Left lung (tissue), 10 donors: ENCODE measurements around the gene PABPN1L. TPM values are rescaled to one million over a fixed set of nuclear protein-coding genes. Genes with fewer than 3 reads are reported as not detected.

ENCODE experiments used
- ATAC-seq: fragments of 200-7000 bp; cut with Tn5 transposase; one replicate; pipeline ENCODE4 v1.9.1; 2020; ENCODE audit warnings: moderate library complexity
- DNase-seq, 4 donors: peaks; one replicate each; pipeline ENCODE4 v3.0.0-alpha.2; 2013 to 2020
- H3K27ac ChIP-seq, 2 donors: fragments of 200-600 bp; sonication (generic) in 1 of 2; one replicate each; pipeline versions ENCODE4 v1.5.0 to v1.8.0; 2020 to 2021
- H3K27me3 ChIP-seq, 2 donors: fragments of 200-600 bp; sonication (generic) in 1 of 2; one replicate each; pipeline versions ENCODE4 v1.5.0 to v1.8.0; 2020 to 2021
- H3K36me3 ChIP-seq, 2 donors: fragments of 200-600 bp; sonication (generic) in 1 of 2; one replicate each; pipeline versions ENCODE4 v1.5.0 to v1.8.0; 2020 to 2021
- H3K4me1 ChIP-seq, 2 donors: fragments of 200-600 bp; one replicate each; pipeline ENCODE4 v1.8.0; 2021
- H3K4me3 ChIP-seq, 2 donors: fragments of 200-600 bp; sonication (generic) in 1 of 2; one replicate each; pipeline versions ENCODE4 v1.5.0 to v1.8.0; 2020 to 2021; ENCODE audit warnings: mild to moderate bottlenecking in 1 of 2
- H3K9me3 ChIP-seq, 2 donors: fragments of 200-600 bp; sonication (generic) in 1 of 2; one replicate each; pipeline versions ENCODE4 v1.5.0 to v1.8.0; 2020 to 2021
- intact Hi-C, 2 donors: fragments of 100-400 bp; cut with DNase I; formaldehyde crosslinking; loops; one replicate each; pipeline versions ENCODE4 v1.11.2 to v1.14.2; 2022
- polyA plus RNA-seq, 6 donors: library from polyadenylated mRNA; unstranded; fragments of 120-200 nt; gene quantifications; one replicate each; pipeline ENCODE4 v1.2.1, GENCODE V29; 2013; ENCODE audit not compliant: insufficient read length in 6 of 6
- total RNA-seq, 2 donors: library from RNA; stranded (reverse); fragmentation: NEBNext Ultra II Directional; extraction: Animal tissue kit (Norgen Biotek cat#: 25700); gene quantifications; one replicate each; pipeline ENCODE4 v1.2.1, GENCODE V29; 2021
- TF ChIP-seq, protein P1 (sequence below), 2 donors: fragments of 200-600 bp; sonication (generic) in 1 of 2; IDR thresholded peaks; one replicate each; pipeline versions ENCODE4 v1.5.0 to v1.8.0; 2021; ENCODE audit warnings: antibody characterized with exemption in 2 of 2
- donor health status: DM: no; HTN: yes; CAD: no.
- donor health status: DM: no; HTN: no; CAD: no.

PABPN1L gene
- total and polyA plus RNA-seq, 8 donors: 0.12 TPM; not detected in 7

- Histone ChIP-seq H3K9me3 (no peaks in the 10 kb centered on the region), H3K4me1 (peaks cover 0 to 9% of the 10 kb centered on the region in 2 donors), H3K27ac (no peak overlapping the region), H3K4me3 (no peak overlapping the region), H3K36me3 (peaks cover 0 to 53% of the 10 kb centered on the region in 2 donors), H3K27me3 (no peaks in the 10 kb centered on the region)
- DNase-seq (no peak), ATAC-seq (no peak)
- intact Hi-C loops: no loop called here
- TF ChIP-seq, protein P1, sequence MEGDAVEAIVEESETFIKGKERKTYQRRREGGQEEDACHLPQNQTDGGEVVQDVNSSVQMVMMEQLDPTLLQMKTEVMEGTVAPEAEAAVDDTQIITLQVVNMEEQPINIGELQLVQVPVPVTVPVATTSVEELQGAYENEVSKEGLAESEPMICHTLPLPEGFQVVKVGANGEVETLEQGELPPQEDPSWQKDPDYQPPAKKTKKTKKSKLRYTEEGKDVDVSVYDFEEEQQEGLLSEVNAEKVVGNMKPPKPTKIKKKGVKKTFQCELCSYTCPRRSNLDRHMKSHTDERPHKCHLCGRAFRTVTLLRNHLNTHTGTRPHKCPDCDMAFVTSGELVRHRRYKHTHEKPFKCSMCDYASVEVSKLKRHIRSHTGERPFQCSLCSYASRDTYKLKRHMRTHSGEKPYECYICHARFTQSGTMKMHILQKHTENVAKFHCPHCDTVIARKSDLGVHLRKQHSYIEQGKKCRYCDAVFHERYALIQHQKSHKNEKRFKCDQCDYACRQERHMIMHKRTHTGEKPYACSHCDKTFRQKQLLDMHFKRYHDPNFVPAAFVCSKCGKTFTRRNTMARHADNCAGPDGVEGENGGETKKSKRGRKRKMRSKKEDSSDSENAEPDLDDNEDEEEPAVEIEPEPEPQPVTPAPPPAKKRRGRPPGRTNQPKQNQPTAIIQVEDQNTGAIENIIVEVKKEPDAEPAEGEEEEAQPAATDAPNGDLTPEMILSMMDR (IDR thresholded peaks at IDR 0.05): no peak
Observed at GRCh38 chr16:88847654-88848053, 18.8 kb downstream of the PABPN1L start.

DNA sequence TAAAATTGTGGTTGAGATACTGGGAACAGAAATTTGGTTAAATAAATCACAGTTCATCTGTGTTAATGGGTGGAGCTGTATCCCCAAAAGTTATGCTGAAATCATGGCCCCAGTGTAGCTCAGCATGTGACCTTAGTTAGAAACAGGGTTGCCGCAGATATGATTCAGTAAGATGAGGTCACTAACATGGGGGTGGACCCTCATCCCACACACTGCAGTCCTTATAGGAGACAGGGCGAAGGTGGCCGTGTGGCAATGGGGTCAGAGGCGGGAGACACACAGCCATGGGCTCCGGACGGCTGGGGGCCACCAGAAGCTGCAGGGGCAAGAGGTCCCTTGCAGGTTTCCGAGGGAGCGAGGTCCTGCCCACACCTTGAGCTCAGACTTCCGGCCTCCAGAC, 20.4 kb downstream of the PABPN1L start:
- intact Hi-C loops: no loop called here
- DNase-seq (no peak), ATAC-seq (peak; percentile 21)
- Histone ChIP-seq H3K27me3 (no peaks in the 10 kb centered on the region), H3K4me3 (no peak overlapping the region), H3K4me1 (peaks cover 0 to 2% of the 10 kb centered on the region in 2 donors), H3K36me3 (peaks cover 0 to 58% of the 10 kb centered on the region in 2 donors), H3K27ac (no peak overlapping the region), H3K9me3 (no peaks in the 10 kb centered on the region)
- TF ChIP-seq, protein P1 (IDR thresholded peaks at IDR 0.05): no peak

GRCh38 chr16:88844419-88845036, 21.9 kb downstream of the PABPN1L start:
- intact Hi-C loops: no loop called here
- H3K4me3 ChIP-seq: no peak overlapping the region
- ATAC-seq: no peak

DNA sequence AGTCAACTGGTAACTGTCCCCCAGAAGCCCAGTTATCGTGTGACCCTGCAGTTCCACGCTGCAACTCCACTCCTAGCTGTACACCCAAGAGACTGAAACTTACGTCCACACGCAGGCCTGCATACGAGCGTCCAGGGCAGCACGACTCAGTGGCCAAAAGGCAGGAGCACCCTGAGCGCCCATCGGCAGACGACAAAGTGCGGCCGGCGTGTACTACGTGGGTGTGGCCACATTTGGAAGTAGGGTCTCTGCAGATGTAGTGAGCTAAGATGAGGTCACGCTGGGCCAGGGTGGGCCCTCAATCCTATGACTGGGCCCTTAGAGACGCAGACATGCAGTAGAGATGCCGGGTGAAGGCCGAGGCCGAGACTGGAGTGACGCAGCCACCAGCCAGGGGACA, 23.2 kb downstream of the PABPN1L start:
- Histone ChIP-seq H3K4me1 (peaks cover 0 to 16% of the 10 kb centered on the region in 2 donors), H3K36me3 (peaks cover 0 to 62% of the 10 kb centered on the region in 2 donors), H3K27me3 (no peaks in the 10 kb centered on the region), H3K9me3 (no peaks in the 10 kb centered on the region), H3K27ac (no peak overlapping the region), H3K4me3 (no peak overlapping the region)
- DNase-seq (no peak), ATAC-seq (no peak)
- TF ChIP-seq, protein P1 (IDR thresholded peaks at IDR 0.05): no peak
- intact Hi-C loops: no loop called here

More at GRCh38 chr16:88844419-88845036, 21.9 kb downstream of the PABPN1L start:
- TF ChIP-seq, protein P1 (IDR thresholded peaks at IDR 0.05): no peak
- H3K9me3 ChIP-seq: no peaks in the 10 kb centered on the region
- no peak for DNase-seq
- peaks cover 0 to 58% of the 10 kb centered on the region in 2 donors for H3K36me3 ChIP-seq
- peaks cover 0 to 11% of the 10 kb centered on the region in 2 donors for H3K4me1 ChIP-seq
- H3K27me3 ChIP-seq: no peaks in the 10 kb centered on the region
- no peak overlapping the region for H3K27ac ChIP-seq

DNA sequence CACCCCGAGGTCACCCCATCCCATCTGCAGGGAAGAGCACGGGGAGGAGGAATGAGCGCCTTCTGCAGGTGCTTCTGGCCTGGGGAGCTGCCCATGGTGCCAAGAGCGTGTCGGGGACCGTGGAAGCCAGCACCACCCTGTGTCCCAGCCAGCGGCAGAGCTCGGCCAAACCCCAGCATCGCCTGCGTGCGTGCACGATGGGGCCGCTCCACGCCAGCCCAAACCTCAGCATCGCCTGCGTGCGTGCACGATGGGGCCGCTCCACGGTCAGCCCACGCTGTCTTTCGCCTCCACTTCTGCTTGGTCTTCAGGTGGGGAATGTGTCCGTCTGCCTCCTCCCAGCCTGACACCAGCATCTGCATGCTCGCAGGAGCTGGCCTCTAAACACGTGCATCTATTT, 23.7 kb downstream of the PABPN1L start:
- no peak overlapping the region for H3K4me3 ChIP-seq
- DNase-seq (no peak), ATAC-seq (no peak)
- peaks cover 0 to 64% of the 10 kb centered on the region in 2 donors for H3K36me3 ChIP-seq
- H3K4me1 ChIP-seq: peaks cover 0 to 16% of the 10 kb centered on the region in 2 donors
- intact Hi-C loops: no loop called here
- H3K27ac ChIP-seq: no peak overlapping the region
- no peaks in the 10 kb centered on the region for H3K27me3 ChIP-seq
- TF ChIP-seq, protein P1 (IDR thresholded peaks at IDR 0.05): no peak
- H3K9me3 ChIP-seq: no peaks in the 10 kb centered on the region
